ENCODE measurements around the gene SLC36A3.
"Not testable (repeated sequence)": the region's sequence is repeated elsewhere in the genome, so short reads cannot be mapped to it uniquely, and the experiment has no call there.

The SLC36A3 gene

GRCh38 chr5:151313357-151313756, 9.8 kb upstream of the SLC36A3 start:
- TF ChIP-seq CTCF (conservative IDR thresholded peaks at IDR 0.05; ENCODE audit: low read depth, low read length) = no peak
- Histone ChIP-seq H3K9ac (no peak overlapping the region), H3K4me3 (IDR thresholded peaks at IDR 0.05; ENCODE audit: insufficient read depth, low read depth, low read length) (no peak overlapping the region)

GRCh38 chr5:151312756-151313324, 9.3 kb upstream of the SLC36A3 start:
- Histone ChIP-seq H3K4me1 (ENCODE audit: low read depth, poor library complexity, severe bottlenecking) (no peaks in the 10 kb centered on the region), H3K79me2 (ENCODE audit: insufficient read depth, low read depth) (no peaks in the 10 kb centered on the region), H3K27ac (no peak overlapping the region), H3K36me3 (ENCODE audit: insufficient read depth) (no peaks in the 10 kb centered on the region), H2AFZ (ENCODE audit: low read depth) (no peak overlapping the region), H4K20me1 (ENCODE audit: insufficient read depth) (no peaks in the 10 kb centered on the region), H3K27me3 (ENCODE audit: insufficient read depth, low read depth) (no peaks in the 10 kb centered on the region), H3K4me2 (no peak overlapping the region), H3K4me3 (IDR thresholded peaks at IDR 0.05; ENCODE audit: insufficient read depth, low read depth, low read length) (no peak overlapping the region), H3K9ac (no peak overlapping the region)
- TF ChIP-seq CTCF (conservative IDR thresholded peaks at IDR 0.05; ENCODE audit: low read depth, low read length) = no peak

More at GRCh38 chr5:151313357-151313756, 9.8 kb upstream of the SLC36A3 start:
- H2AFZ ChIP-seq (ENCODE audit: low read depth) = no peak overlapping the region
- H3K4me2 ChIP-seq = no peak overlapping the region
- no peaks in the 10 kb centered on the region for H3K27me3 ChIP-seq (ENCODE audit: insufficient read depth, low read depth)
- no peak overlapping the region for H3K27ac ChIP-seq
- H3K79me2 ChIP-seq (ENCODE audit: insufficient read depth, low read depth) = no peaks in the 10 kb centered on the region
- no peaks in the 10 kb centered on the region for H4K20me1 ChIP-seq (ENCODE audit: insufficient read depth)
- H3K4me1 ChIP-seq (ENCODE audit: low read depth, poor library complexity, severe bottlenecking) = no peaks in the 10 kb centered on the region
- H3K36me3 ChIP-seq (ENCODE audit: insufficient read depth) = no peaks in the 10 kb centered on the region

- Histone ChIP-seq H3K4me2 (no peak overlapping the region), H3K36me3 (ENCODE audit: insufficient read depth) (no peaks in the 10 kb centered on the region), H3K27ac (no peak overlapping the region), H4K20me1 (ENCODE audit: insufficient read depth) (no peaks in the 10 kb centered on the region), H3K9ac (no peak overlapping the region), H3K4me1 (ENCODE audit: low read depth, poor library complexity, severe bottlenecking) (no peaks in the 10 kb centered on the region), H3K79me2 (ENCODE audit: insufficient read depth, low read depth) (no peaks in the 10 kb centered on the region), H3K27me3 (ENCODE audit: insufficient read depth, low read depth) (no peaks in the 10 kb centered on the region), H3K4me3 (IDR thresholded peaks at IDR 0.05; ENCODE audit: insufficient read depth, low read depth, low read length) (no peak overlapping the region), H2AFZ (ENCODE audit: low read depth) (no peak overlapping the region)
- TF ChIP-seq CTCF (conservative IDR thresholded peaks at IDR 0.05; ENCODE audit: low read depth, low read length) = no peak
These were observed 7.4 kb upstream of the SLC36A3 start for GRCh38 chr5:151310932-151311331.

- not testable (repeated sequence) for H3K79me2 ChIP-seq (ENCODE audit: insufficient read depth, low read depth); H3K9ac ChIP-seq; H3K36me3 ChIP-seq (ENCODE audit: insufficient read depth); H3K27ac ChIP-seq; H3K4me2 ChIP-seq; H4K20me1 ChIP-seq (ENCODE audit: insufficient read depth); H3K27me3 ChIP-seq (ENCODE audit: insufficient read depth, low read depth); H2AFZ ChIP-seq (ENCODE audit: low read depth); H3K4me3 ChIP-seq (IDR thresholded peaks at IDR 0.05; ENCODE audit: insufficient read depth, low read depth, low read length); H3K4me1 ChIP-seq (ENCODE audit: low read depth, poor library complexity, severe bottlenecking)
These were observed 6.3 kb upstream of the SLC36A3 start for GRCh38 chr5:151309821-151310220.

- H3K36me3 ChIP-seq (ENCODE audit: insufficient read depth); H3K4me2 ChIP-seq; H4K20me1 ChIP-seq (ENCODE audit: insufficient read depth); H3K27ac ChIP-seq; H3K4me1 ChIP-seq (ENCODE audit: low read depth, poor library complexity, severe bottlenecking); H3K9ac ChIP-seq; H2AFZ ChIP-seq (ENCODE audit: low read depth); H3K27me3 ChIP-seq (ENCODE audit: insufficient read depth, low read depth); H3K4me3 ChIP-seq (IDR thresholded peaks at IDR 0.05; ENCODE audit: insufficient read depth, low read depth, low read length); H3K79me2 ChIP-seq (ENCODE audit: insufficient read depth, low read depth): not testable (repeated sequence)
These were observed 5.7 kb upstream of the SLC36A3 start for GRCh38 chr5:151309266-151309665.

Measured in KMS-11 (cell line).